ENCODE data around the gene DNAJB5.

Gene DNAJB5

GRCh38 chr9:35035851-35036701 is 46.5 kb downstream of the DNAJB5 start:
- DNase-seq (ENCODE audit: low spot score): peak; percentile 77
- H3K27ac ChIP-seq: peak overlapping the region; percentile 28 to 76
- peak overlapping the region; percentile 73 for H3K4me3 ChIP-seq
- TF ChIP-seq CTCF (IDR thresholded peaks at IDR 0.05): no peak

GRCh38 chr9:35042081-35042604 is 52.6 kb downstream of the DNAJB5 start:
- no peak for TF ChIP-seq CTCF (IDR thresholded peaks at IDR 0.05)
- H3K4me3 ChIP-seq: no peak overlapping the region
- DNase-seq (ENCODE audit: low spot score): no peak
- no peak overlapping the region for H3K27ac ChIP-seq

- TF ChIP-seq CTCF (IDR thresholded peaks at IDR 0.05): no peak
- Histone ChIP-seq H3K27ac (no peak overlapping the region), H3K4me3 (no peak overlapping the region)
- DNase-seq (ENCODE audit: low spot score): no peak
Observed at GRCh38 chr9:35042891-35043545, 53.5 kb downstream of the DNAJB5 start.

GRCh38 chr9:35044071-35044470 is 54.5 kb downstream of the DNAJB5 start:
- DNase-seq (ENCODE audit: low spot score): no peak
- Histone ChIP-seq H3K4me3 (no peak overlapping the region), H3K27ac (no peak overlapping the region)
- no peak for TF ChIP-seq CTCF (IDR thresholded peaks at IDR 0.05)
